Activated naive CD8-positive, alpha-beta T cell treated with anti-CD3 and anti-CD28 coated beads for 36 hours (primary cell): ENCODE measurements around the gene LRP1B. TPM values are rescaled to one million over a fixed set of nuclear protein-coding genes. Genes with fewer than 3 reads are reported as not detected.

ENCODE experiments used
- DNase-seq: peaks from one replicate; pipeline ENCODE4 v3.0.0; 2021
- H3K27ac Mint-ChIP-seq: one replicate; pipeline ENCODE4 v1.8.0; 2022; ENCODE audit warnings: mild to moderate bottlenecking, moderate library complexity, mixed read lengths
- H3K27me3 Mint-ChIP-seq: one replicate; pipeline ENCODE4 v1.8.0; 2022; ENCODE audit warnings: mild to moderate bottlenecking, mixed read lengths
- H3K36me3 Mint-ChIP-seq: one replicate; pipeline ENCODE4 v1.8.0; 2021; ENCODE audit warnings: mild to moderate bottlenecking, mixed read lengths
- H3K4me1 Mint-ChIP-seq: one replicate; pipeline ENCODE4 v1.8.0; 2021; ENCODE audit warnings: mixed read lengths
- H3K4me3 Mint-ChIP-seq: one replicate; pipeline ENCODE4 v1.8.0; 2022; ENCODE audit warnings: mild to moderate bottlenecking, moderate library complexity, mixed read lengths
- H3K9me3 Mint-ChIP-seq: one replicate; pipeline ENCODE4 v1.8.0; 2022; ENCODE audit warnings: mixed read lengths
- total RNA-seq, 2 experiments: library from RNA; stranded (reverse); gene quantifications; one replicate each; pipeline ENCODE4 v1.2.3, GENCODE V29; 2021

Gene LRP1B
- total RNA-seq, 2 experiments from 2014 or later: not detected

- no peaks in the 10 kb centered on the region for H3K4me1 Mint-ChIP-seq
- H3K4me3 Mint-ChIP-seq: no peak overlapping the region
- no peaks in the 10 kb centered on the region for H3K9me3 Mint-ChIP-seq
- H3K27me3 Mint-ChIP-seq: no peaks in the 10 kb centered on the region
- no peak overlapping the region for H3K27ac Mint-ChIP-seq
- no peaks in the 10 kb centered on the region for H3K36me3 Mint-ChIP-seq
- no peak for DNase-seq
These were observed 352.4 kb downstream of the LRP1B start for GRCh38 chr2:141778315-141778835.

GRCh38 chr2:141770530-141770929 is 360.3 kb downstream of the LRP1B start:
- no peaks in the 10 kb centered on the region for H3K4me1 Mint-ChIP-seq
- DNase-seq: no peak
- H3K27ac Mint-ChIP-seq: no peak overlapping the region
- no peaks in the 10 kb centered on the region for H3K36me3 Mint-ChIP-seq
- H3K4me3 Mint-ChIP-seq: no peak overlapping the region
- H3K27me3 Mint-ChIP-seq: no peaks in the 10 kb centered on the region
- no peaks in the 10 kb centered on the region for H3K9me3 Mint-ChIP-seq

- Mint-ChIP-seq H3K27me3 (no peaks in the 10 kb centered on the region), H3K36me3 (no peaks in the 10 kb centered on the region), H3K9me3 (peaks cover 2% of the 10 kb centered on the region), H3K4me1 (no peaks in the 10 kb centered on the region), H3K4me3 (no peak overlapping the region), H3K27ac (no peak overlapping the region)
- no peak for DNase-seq
These were observed 363.1 kb downstream of the LRP1B start for GRCh38 chr2:141767691-141768090.

- DNase-seq: no peak
- no peaks in the 10 kb centered on the region for H3K27me3 Mint-ChIP-seq
- no peak overlapping the region for H3K4me3 Mint-ChIP-seq
- H3K9me3 Mint-ChIP-seq: peaks cover 2% of the 10 kb centered on the region
- no peaks in the 10 kb centered on the region for H3K36me3 Mint-ChIP-seq
- H3K27ac Mint-ChIP-seq: no peak overlapping the region
- H3K4me1 Mint-ChIP-seq: no peaks in the 10 kb centered on the region
These were observed 363.8 kb downstream of the LRP1B start for GRCh38 chr2:141767051-141767450.

GRCh38 chr2:141766225-141766624 is 364.6 kb downstream of the LRP1B start:
- H3K27me3 Mint-ChIP-seq: no peaks in the 10 kb centered on the region
- no peak for DNase-seq
- no peak overlapping the region for H3K4me3 Mint-ChIP-seq
- H3K36me3 Mint-ChIP-seq: no peaks in the 10 kb centered on the region
- no peak overlapping the region for H3K27ac Mint-ChIP-seq
- peaks cover 2% of the 10 kb centered on the region for H3K9me3 Mint-ChIP-seq
- no peaks in the 10 kb centered on the region for H3K4me1 Mint-ChIP-seq

- Mint-ChIP-seq H3K36me3 (no peaks in the 10 kb centered on the region), H3K9me3 (peaks cover 2% of the 10 kb centered on the region), H3K4me3 (no peak overlapping the region), H3K27me3 (no peaks in the 10 kb centered on the region), H3K4me1 (no peaks in the 10 kb centered on the region), H3K27ac (no peak overlapping the region)
- DNase-seq: no peak
These were observed 382.2 kb downstream of the LRP1B start for GRCh38 chr2:141748616-141749015.

GRCh38 chr2:141741652-141742051 is 389.2 kb downstream of the LRP1B start:
- no peak for DNase-seq
- no peak overlapping the region for H3K27ac Mint-ChIP-seq
- no peaks in the 10 kb centered on the region for H3K36me3 Mint-ChIP-seq
- H3K9me3 Mint-ChIP-seq: peaks cover 3% of the 10 kb centered on the region
- H3K4me1 Mint-ChIP-seq: no peaks in the 10 kb centered on the region
- no peak overlapping the region for H3K4me3 Mint-ChIP-seq
- no peaks in the 10 kb centered on the region for H3K27me3 Mint-ChIP-seq

- Mint-ChIP-seq H3K36me3 (no peaks in the 10 kb centered on the region), H3K27ac (no peak overlapping the region), H3K4me3 (no peak overlapping the region), H3K9me3 (peaks cover 3% of the 10 kb centered on the region), H3K4me1 (no peaks in the 10 kb centered on the region), H3K27me3 (no peaks in the 10 kb centered on the region)
- DNase-seq: no peak
These were observed 393.1 kb downstream of the LRP1B start for GRCh38 chr2:141737492-141738255.

GRCh38 chr2:141736466-141736865 is 394.4 kb downstream of the LRP1B start:
- Mint-ChIP-seq H3K27ac (no peak overlapping the region), H3K27me3 (no peaks in the 10 kb centered on the region), H3K4me3 (no peak overlapping the region), H3K9me3 (no peaks in the 10 kb centered on the region), H3K4me1 (no peaks in the 10 kb centered on the region), H3K36me3 (no peaks in the 10 kb centered on the region)
- DNase-seq: no peak

GRCh38 chr2:141728886-141729285 is 401.9 kb downstream of the LRP1B start:
- Mint-ChIP-seq H3K4me3 (no peak overlapping the region), H3K36me3 (no peaks in the 10 kb centered on the region), H3K9me3 (no peaks in the 10 kb centered on the region), H3K27me3 (no peaks in the 10 kb centered on the region), H3K4me1 (no peaks in the 10 kb centered on the region), H3K27ac (no peak overlapping the region)
- DNase-seq: no peak

- DNase-seq: no peak
- Mint-ChIP-seq H3K27me3 (no peaks in the 10 kb centered on the region), H3K4me1 (no peaks in the 10 kb centered on the region), H3K27ac (no peak overlapping the region), H3K9me3 (no peaks in the 10 kb centered on the region), H3K4me3 (no peak overlapping the region), H3K36me3 (no peaks in the 10 kb centered on the region)
These were observed 402.7 kb downstream of the LRP1B start for GRCh38 chr2:141728142-141728541.

GRCh38 chr2:141724426-141724825 is 406.4 kb downstream of the LRP1B start:
- Mint-ChIP-seq H3K4me1 (no peaks in the 10 kb centered on the region), H3K9me3 (no peaks in the 10 kb centered on the region), H3K27me3 (no peaks in the 10 kb centered on the region), H3K36me3 (no peaks in the 10 kb centered on the region), H3K27ac (no peak overlapping the region), H3K4me3 (no peak overlapping the region)
- no peak for DNase-seq

GRCh38 chr2:141723814-141724213 is 407.0 kb downstream of the LRP1B start:
- Mint-ChIP-seq H3K4me3 (no peak overlapping the region), H3K36me3 (no peaks in the 10 kb centered on the region), H3K27me3 (no peaks in the 10 kb centered on the region), H3K9me3 (no peaks in the 10 kb centered on the region), H3K27ac (no peak overlapping the region), H3K4me1 (no peaks in the 10 kb centered on the region)
- no peak for DNase-seq

- Mint-ChIP-seq H3K4me3 (no peak overlapping the region), H3K27me3 (no peaks in the 10 kb centered on the region), H3K4me1 (no peaks in the 10 kb centered on the region), H3K27ac (no peak overlapping the region), H3K36me3 (no peaks in the 10 kb centered on the region), H3K9me3 (no peaks in the 10 kb centered on the region)
- DNase-seq: no peak
These were observed 410.3 kb downstream of the LRP1B start for GRCh38 chr2:141720476-141720875.

- Mint-ChIP-seq H3K27me3 (no peaks in the 10 kb centered on the region), H3K4me3 (no peak overlapping the region), H3K27ac (no peak overlapping the region), H3K36me3 (no peaks in the 10 kb centered on the region), H3K9me3 (peaks cover 4% of the 10 kb centered on the region), H3K4me1 (no peaks in the 10 kb centered on the region)
- DNase-seq: no peak
These were observed 416.3 kb downstream of the LRP1B start for GRCh38 chr2:141714496-141714895.

GRCh38 chr2:141711627-141712026 is 419.2 kb downstream of the LRP1B start:
- Mint-ChIP-seq H3K4me1 (no peaks in the 10 kb centered on the region), H3K27ac (no peak overlapping the region), H3K27me3 (no peaks in the 10 kb centered on the region), H3K9me3 (peaks cover 6% of the 10 kb centered on the region), H3K36me3 (no peaks in the 10 kb centered on the region), H3K4me3 (no peak overlapping the region)
- no peak for DNase-seq
